Ovary (tissue), 3 donors: ENCODE results near the gene SYCP1.

Experiments used
- CTCF ChIP-seq, 3 donors: fragments of 450-650 bp in 2 of 3; fragments of 200-600 bp in 1 of 3; IDR thresholded peaks; one replicate each; pipeline versions ENCODE4 v1.5.1 to v1.8.0; 2016 to 2022; ENCODE audit warnings: antibody characterized with exemption in 3 of 3, mild to moderate bottlenecking in 1 of 3
- POLR2A ChIP-seq: fragments of 450-650 bp; IDR thresholded peaks from one replicate; pipeline ENCODE4 v1.6.1; 2017; ENCODE audit warnings: antibody characterized with exemption, mild to moderate bottlenecking, moderate library complexity
- donor health status: DM: no; HTN: no; CAD: no.

- TF ChIP-seq CTCF (IDR thresholded peaks at IDR 0.05) (no peak), POLR2A (no peak)
Observed at GRCh38 chr1:114997510-114998289, 143.0 kb downstream of the SYCP1 start.
